Psoas muscle (tissue), 8 donors: ENCODE data around the gene PWWP3B. TPM values are rescaled to one million over a fixed set of nuclear protein-coding genes. Genes with fewer than 3 reads are reported as not detected.

Source experiments
- ATAC-seq, 4 donors: fragments of 200-7000 bp; cut with Tn5 transposase; one replicate each; pipeline ENCODE4 v1.9.1; 2020; ENCODE audit warnings: moderate library complexity in 3 of 4, mild to moderate bottlenecking in 2 of 4
- DNase-seq, 2 donors: peaks; one replicate each; pipeline ENCODE4 v3.0.0-alpha.2; 2020
- H3K27ac ChIP-seq: fragments of 200-600 bp; one replicate; pipeline ENCODE4 v1.8.0; 2022
- H3K27me3 ChIP-seq, 3 donors: fragments of 200-600 bp in 1 of 3; one replicate each; pipeline versions ENCODE4 v1.6.1 to v1.8.0; 2013 to 2022; ENCODE audit warnings: low read length in 2 of 3, mild to moderate bottlenecking in 2 of 3, moderate library complexity in 1 of 3; ENCODE audit not compliant: insufficient read depth in 3 of 3
- H3K36me3 ChIP-seq, 2 donors: fragments of 200-600 bp in 1 of 2; one replicate each; pipeline versions ENCODE4 v1.6.1 to v1.8.0; 2013 to 2022; ENCODE audit warnings: low read depth in 1 of 2, mild to moderate bottlenecking in 1 of 2, moderate library complexity in 1 of 2; ENCODE audit not compliant: insufficient read depth in 1 of 2
- H3K4me1 ChIP-seq: fragments of 200-600 bp; one replicate; pipeline ENCODE4 v1.8.0; 2022
- H3K4me3 ChIP-seq: fragments of 200-600 bp; one replicate; pipeline ENCODE4 v1.8.0; 2022; ENCODE audit warnings: mild to moderate bottlenecking
- H3K9me3 ChIP-seq: fragments of 200-600 bp; one replicate; pipeline ENCODE4 v1.8.0; 2022
- CTCF ChIP-seq: fragments of 200-600 bp; IDR thresholded peaks from one replicate; pipeline ENCODE4 v1.8.0; 2022; ENCODE audit warnings: antibody characterized with exemption
- WGBS, 3 donors: extraction: QIAGEN DNeasy Blood & Tissue Kit; methylation state at CpG; one replicate each; pipeline versions ENCODE4 v1.1.6 to v1.1.7; 2013; 5-methylcytosine and 5-hydroxymethylcytosine counted together
- intact Hi-C, 2 donors: fragments of 100-400 bp; cut with DNase I; formaldehyde crosslinking; loops; one replicate each; pipeline versions ENCODE4 v1.11.0 to v1.14.2; 2022
- polyA plus RNA-seq, 3 donors: library from polyadenylated mRNA; stranded (reverse); fragments of 200-250 nt; gene quantifications; one replicate each; pipeline ENCODE4 v1.2.3, GENCODE V29; 2013
- total RNA-seq, 4 donors: library from RNA; stranded (reverse); fragmentation: NEBNext Ultra II Directional in 2 of 4; extraction: Animal tissue kit (Norgen Biotek cat#: 25700) in 2 of 4; gene quantifications; one replicate each; pipeline versions ENCODE4 v1.2.1 to v1.2.4, GENCODE V29; 2021 to 2023
- donor health status: healthy with polysubstance abuse.
- donor health status: DM: no; HTN: no; CAD: no; lungs with moderate emphysema.
- donor health status: Bipolar disorder and iron deficiency.
- donor health status: healthy.
- donor health status: DM: yes; HTN: yes; CAD: no.
- donor health status: DM: no; HTN: no; CAD: no.
- donor health status: DM: no; HTN: no; CAD: no.
- donor health status: DM: yes; HTN: yes; CAD: no.

PWWP3B gene
- total and polyA plus RNA-seq, 7 donors, result 0.39 to 15.2 (median 4.3) TPM

DNA sequence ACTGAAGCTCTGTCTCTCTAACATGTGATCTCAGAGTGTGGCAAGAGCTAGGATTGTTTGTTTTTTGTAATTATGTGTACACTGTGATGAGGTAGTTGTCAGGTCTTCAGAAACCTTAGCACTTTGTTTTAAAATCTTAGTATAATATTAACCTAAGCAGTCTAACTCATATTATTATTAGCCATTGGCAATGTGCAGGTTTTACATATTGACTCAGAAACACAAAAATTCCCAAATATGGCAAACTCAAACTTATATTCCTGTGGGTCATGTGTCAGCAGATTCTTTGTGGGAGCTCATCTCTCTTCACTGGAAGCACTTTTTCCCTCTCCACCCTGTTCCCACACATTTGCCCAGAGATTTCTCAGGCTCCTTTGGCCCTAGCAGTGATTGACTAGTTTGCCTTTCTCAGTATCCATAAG, 8.2 kb upstream of the PWWP3B start:
- no peak for DNase-seq
- Histone ChIP-seq H3K9me3 (no peaks in the 10 kb centered on the region), H3K4me3 (no peak overlapping the region), H3K4me1 (no peaks in the 10 kb centered on the region), H3K36me3 (no peaks in the 10 kb centered on the region), H3K27me3 (no peaks in the 10 kb centered on the region), H3K27ac (no peak overlapping the region)
- no peak for TF ChIP-seq CTCF
- intact Hi-C loops, result no loop called here
- ATAC-seq, result no peak

- Histone ChIP-seq H3K4me1 (no peaks in the 10 kb centered on the region), H3K27ac (no peak overlapping the region), H3K27me3 (peaks cover 0 to 12% (median 0%) of the 10 kb centered on the region in 3 donors), H3K36me3 (no peaks in the 10 kb centered on the region), H3K4me3 (no peak overlapping the region), H3K9me3 (no peaks in the 10 kb centered on the region)
- 5 to 13% (median 8%) methylated on average over 1 of the region's 1 CpG for WGBS, 3 donors
- DNase-seq (no peak), ATAC-seq (peak in 3 of 4 donors; percentile 48 to 65 (median 53))
- intact Hi-C loops, result loop anchor here (5.0 to 10.0 kb wide), 2 partner anchors 52 to 224 kb away; no protein-coding TSS in a partner anchor
- TF ChIP-seq CTCF, result peak; percentile 56
Measured at GRCh38 chrX:106170318-106170717, 2.2 kb downstream of the PWWP3B start.

DNA sequence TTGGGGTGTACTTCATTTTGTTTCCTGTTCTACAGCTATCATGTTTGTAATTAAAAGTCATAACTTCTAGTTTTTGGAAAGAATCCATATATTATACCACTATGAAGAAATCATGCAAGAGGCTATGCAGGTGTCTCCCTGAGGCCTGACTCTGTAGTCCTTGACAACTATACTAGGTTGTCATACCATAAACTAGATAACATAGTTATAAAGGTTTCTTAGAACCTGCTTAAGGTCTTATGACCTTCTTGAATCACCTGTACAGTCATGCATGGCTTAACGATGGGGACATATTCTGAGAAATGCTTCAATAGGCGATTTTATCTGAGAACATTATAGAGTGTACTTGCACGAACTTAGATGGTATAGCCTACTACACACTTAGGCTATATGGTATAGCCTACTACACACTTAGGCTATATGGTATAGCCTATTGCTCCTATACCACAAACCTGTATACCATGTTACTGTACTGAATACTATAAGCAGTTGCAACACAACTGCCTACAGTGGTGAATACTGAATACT, 3.3 kb downstream of the PWWP3B start:
- intact Hi-C loops, result loop anchor here (5.0 to 10.0 kb wide), 2 partner anchors 51 to 223 kb away; no protein-coding TSS in a partner anchor
- no peak for ATAC-seq
- 69 to 98% (median 95%) methylated on average over 3 of the region's 3 CpGs for WGBS, 3 donors
- no peak for TF ChIP-seq CTCF
- Histone ChIP-seq H3K27me3 (peaks cover 0 to 12% (median 0%) of the 10 kb centered on the region in 3 donors), H3K4me1 (no peaks in the 10 kb centered on the region), H3K9me3 (no peaks in the 10 kb centered on the region), H3K4me3 (no peak overlapping the region), H3K36me3 (no peaks in the 10 kb centered on the region), H3K27ac (no peak overlapping the region)
- DNase-seq, result no peak

- Histone ChIP-seq H3K9me3 (no peaks in the 10 kb centered on the region), H3K27me3 (no peaks in the 10 kb centered on the region), H3K4me3 (peak overlapping the region; percentile 60), H3K4me1 (no peaks in the 10 kb centered on the region), H3K36me3 (no peaks in the 10 kb centered on the region), H3K27ac (peak overlapping the region; percentile 74)
- no peak for TF ChIP-seq CTCF
- intact Hi-C loops, result loop anchor here in 1 of 2 donors (10.0 kb wide), 1 partner anchor 217 kb away; no protein-coding TSS in a partner anchor
- DNase-seq, result peak; percentile 66 to 82
- 6 to 25% (median 8%) methylated on average over 22 of the region's 22 CpGs for WGBS, 3 donors
- ATAC-seq, result peak; percentile 92 to 99 (median 98)
Measured at GRCh38 chrX:106177106-106177981, 9.2 kb downstream of the PWWP3B start.
